ENCODE results near the gene CMTR1. TPM values are rescaled to one million over a fixed set of nuclear protein-coding genes. Genes with fewer than 3 reads are reported as not detected.

Gene CMTR1
- total and polyA plus RNA-seq, 2 of the 13 experiments (the other 11 are each of a cell fraction or from before 2014, with no cell fraction given): 19.7 to 55.2 TPM

DNA sequence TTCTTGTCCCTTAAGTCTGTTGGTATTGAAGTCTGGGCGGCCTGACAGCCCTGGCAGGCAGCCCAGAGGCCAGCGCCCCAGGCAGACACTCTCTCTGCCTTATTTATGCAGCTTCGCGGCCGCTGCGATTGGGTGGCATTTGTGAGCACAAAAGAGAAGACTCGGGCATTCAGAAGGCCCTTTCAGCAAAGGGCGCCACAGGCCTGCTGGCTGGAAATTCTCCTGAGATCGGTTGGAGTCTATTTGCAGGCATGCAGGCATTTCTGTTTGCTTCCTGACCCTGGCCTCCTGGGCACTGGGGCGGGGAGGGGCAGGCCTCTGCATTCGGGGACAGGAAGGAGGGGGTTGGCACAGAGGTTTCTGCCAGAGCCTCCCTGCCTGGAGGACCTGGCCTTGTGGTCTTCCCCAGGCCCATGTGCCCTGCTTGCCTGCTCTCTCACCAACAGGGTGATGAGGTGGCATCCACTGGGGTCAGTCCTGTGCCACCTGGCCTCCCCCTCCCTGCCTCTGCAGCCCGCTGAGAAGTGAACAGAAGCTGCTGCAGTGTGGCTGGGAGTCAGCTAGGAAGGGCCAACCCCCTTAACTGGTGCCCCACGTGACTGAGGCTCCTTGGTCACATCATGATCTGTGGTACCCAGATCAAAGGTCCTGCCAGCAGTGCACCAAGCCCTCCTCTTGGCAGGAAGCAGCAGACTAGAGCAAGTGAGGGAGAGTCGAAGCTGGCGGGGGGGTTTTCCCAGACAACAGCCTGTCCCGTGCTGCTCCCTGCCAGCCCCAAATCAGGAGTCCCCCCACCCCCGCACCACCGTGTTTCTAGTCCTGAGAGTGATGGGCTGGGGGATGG, 83.3 kb downstream of the CMTR1 start:
- CTCF ChIA-PET (ENCODE audit: low intra/inter-chr PET ratio, low total read pairs): no interaction called here
- Histone ChIP-seq H3K27me3 (ENCODE audit: control insufficient read depth in 1 of 2, insufficient read depth in 2 of 2, low read length in 2 of 2) (peaks cover 4 to 49% of the 10 kb centered on the region in 2 experiments), H3K4me1 (ENCODE audit: insufficient read depth, low read length) (peaks cover 30% of the 10 kb centered on the region), H3K9ac (ENCODE audit: insufficient read depth, low read depth, low read length) (peak overlapping the region; percentile 0; the same call in 1 of the 2 replicates), H3K9me3 (ENCODE audit: low read length) (no peaks in the 10 kb centered on the region), H2AFZ (ENCODE audit: low read length) (no peak overlapping the region), H3K36me3 (replicated peaks in 1 of 2; ENCODE audit: control insufficient read depth in 1 of 2, insufficient read depth in 2 of 2, low read length in 2 of 2) (no peaks in the 10 kb centered on the region), H3K4me3 (replicated peaks in 1 of 3; ENCODE audit: insufficient read depth in 1 of 3, low read depth in 2 of 3, low read length in 3 of 3) (peak overlapping the region; percentile 11 to 57 (median 24); a peak in 5 of 6 replicates), H3K79me2 (ENCODE audit: insufficient read depth, low read length) (no peaks in the 10 kb centered on the region), H3K27ac (ENCODE audit: extremely low read length, insufficient read depth, low read length) (no peak overlapping the region), H4K20me1 (ENCODE audit: insufficient read depth, low read length) (no peaks in the 10 kb centered on the region), H3K4me2 (ENCODE audit: low read depth, low read length) (peak overlapping the region; percentile 69)
- ATAC-seq (peak; percentile 49), DNase-seq (ENCODE audit: low spot score) (peak; percentile 39), FAIRE-seq (peak; percentile 55)
- WGBS (ENCODE audit: low lambda C conversion rate): 1% methylated on average over 14 of the region's 18 CpGs
- POLR2A ChIA-PET: interaction anchor here (0.5 to 1.8 kb wide), 2 partner anchors 16 to 393 kb away, joined by 4 to 8 read pairs; partner anchors contain the start of gene CCDC167
- no TSS peak for BruUV-seq (replicated peaks)
- intact Hi-C loops (cut with micrococcal nuclease; ENCODE audit: unreplicated experiment) (no loop called here), in situ Hi-C loops (cut with HindIII; ENCODE audit: extremely low pct_ligation_motif_present, low pct_unique_long_range_greater_than_20kb) (no loop called here)
- TF ChIP-seq, protein P1, sequence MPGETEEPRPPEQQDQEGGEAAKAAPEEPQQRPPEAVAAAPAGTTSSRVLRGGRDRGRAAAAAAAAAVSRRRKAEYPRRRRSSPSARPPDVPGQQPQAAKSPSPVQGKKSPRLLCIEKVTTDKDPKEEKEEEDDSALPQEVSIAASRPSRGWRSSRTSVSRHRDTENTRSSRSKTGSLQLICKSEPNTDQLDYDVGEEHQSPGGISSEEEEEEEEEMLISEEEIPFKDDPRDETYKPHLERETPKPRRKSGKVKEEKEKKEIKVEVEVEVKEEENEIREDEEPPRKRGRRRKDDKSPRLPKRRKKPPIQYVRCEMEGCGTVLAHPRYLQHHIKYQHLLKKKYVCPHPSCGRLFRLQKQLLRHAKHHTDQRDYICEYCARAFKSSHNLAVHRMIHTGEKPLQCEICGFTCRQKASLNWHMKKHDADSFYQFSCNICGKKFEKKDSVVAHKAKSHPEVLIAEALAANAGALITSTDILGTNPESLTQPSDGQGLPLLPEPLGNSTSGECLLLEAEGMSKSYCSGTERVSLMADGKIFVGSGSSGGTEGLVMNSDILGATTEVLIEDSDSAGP (CRISPR knock-in tag; IDR thresholded peaks at IDR 0.05; ENCODE audit: borderline replicate concordance): peak; percentile 5; the same call in 1 of the 2 replicates
- TF ChIP-seq, protein P2, sequence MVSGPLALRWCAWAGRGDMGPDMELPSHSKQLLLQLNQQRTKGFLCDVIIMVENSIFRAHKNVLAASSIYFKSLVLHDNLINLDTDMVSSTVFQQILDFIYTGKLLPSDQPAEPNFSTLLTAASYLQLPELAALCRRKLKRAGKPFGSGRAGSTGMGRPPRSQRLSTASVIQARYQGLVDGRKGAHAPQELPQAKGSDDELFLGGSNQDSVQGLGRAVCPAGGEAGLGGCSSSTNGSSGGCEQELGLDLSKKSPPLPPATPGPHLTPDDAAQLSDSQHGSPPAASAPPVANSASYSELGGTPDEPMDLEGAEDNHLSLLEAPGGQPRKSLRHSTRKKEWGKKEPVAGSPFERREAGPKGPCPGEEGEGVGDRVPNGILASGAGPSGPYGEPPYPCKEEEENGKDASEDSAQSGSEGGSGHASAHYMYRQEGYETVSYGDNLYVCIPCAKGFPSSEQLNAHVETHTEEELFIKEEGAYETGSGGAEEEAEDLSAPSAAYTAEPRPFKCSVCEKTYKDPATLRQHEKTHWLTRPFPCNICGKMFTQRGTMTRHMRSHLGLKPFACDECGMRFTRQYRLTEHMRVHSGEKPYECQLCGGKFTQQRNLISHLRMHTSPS (CRISPR knock-in tag; IDR thresholded peaks at IDR 0.05; ENCODE audit: low read depth): no peak; the same call in 1 of the 2 replicates
- TF ChIP-seq, protein P3, sequence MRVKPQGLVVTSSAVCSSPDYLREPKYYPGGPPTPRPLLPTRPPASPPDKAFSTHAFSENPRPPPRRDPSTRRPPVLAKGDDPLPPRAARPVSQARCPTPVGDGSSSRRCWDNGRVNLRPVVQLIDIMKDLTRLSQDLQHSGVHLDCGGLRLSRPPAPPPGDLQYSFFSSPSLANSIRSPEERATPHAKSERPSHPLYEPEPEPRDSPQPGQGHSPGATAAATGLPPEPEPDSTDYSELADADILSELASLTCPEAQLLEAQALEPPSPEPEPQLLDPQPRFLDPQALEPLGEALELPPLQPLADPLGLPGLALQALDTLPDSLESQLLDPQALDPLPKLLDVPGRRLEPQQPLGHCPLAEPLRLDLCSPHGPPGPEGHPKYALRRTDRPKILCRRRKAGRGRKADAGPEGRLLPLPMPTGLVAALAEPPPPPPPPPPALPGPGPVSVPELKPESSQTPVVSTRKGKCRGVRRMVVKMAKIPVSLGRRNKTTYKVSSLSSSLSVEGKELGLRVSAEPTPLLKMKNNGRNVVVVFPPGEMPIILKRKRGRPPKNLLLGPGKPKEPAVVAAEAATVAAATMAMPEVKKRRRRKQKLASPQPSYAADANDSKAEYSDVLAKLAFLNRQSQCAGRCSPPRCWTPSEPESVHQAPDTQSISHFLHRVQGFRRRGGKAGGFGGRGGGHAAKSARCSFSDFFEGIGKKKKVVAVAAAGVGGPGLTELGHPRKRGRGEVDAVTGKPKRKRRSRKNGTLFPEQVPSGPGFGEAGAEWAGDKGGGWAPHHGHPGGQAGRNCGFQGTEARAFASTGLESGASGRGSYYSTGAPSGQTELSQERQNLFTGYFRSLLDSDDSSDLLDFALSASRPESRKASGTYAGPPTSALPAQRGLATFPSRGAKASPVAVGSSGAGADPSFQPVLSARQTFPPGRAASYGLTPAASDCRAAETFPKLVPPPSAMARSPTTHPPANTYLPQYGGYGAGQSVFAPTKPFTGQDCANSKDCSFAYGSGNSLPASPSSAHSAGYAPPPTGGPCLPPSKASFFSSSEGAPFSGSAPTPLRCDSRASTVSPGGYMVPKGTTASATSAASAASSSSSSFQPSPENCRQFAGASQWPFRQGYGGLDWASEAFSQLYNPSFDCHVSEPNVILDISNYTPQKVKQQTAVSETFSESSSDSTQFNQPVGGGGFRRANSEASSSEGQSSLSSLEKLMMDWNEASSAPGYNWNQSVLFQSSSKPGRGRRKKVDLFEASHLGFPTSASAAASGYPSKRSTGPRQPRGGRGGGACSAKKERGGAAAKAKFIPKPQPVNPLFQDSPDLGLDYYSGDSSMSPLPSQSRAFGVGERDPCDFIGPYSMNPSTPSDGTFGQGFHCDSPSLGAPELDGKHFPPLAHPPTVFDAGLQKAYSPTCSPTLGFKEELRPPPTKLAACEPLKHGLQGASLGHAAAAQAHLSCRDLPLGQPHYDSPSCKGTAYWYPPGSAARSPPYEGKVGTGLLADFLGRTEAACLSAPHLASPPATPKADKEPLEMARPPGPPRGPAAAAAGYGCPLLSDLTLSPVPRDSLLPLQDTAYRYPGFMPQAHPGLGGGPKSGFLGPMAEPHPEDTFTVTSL (CRISPR knock-in tag; IDR thresholded peaks at IDR 0.05; ENCODE audit: borderline replicate concordance): 0 out of 2 replicates have a peak, but pooled peaks have one; percentile 27
- TF ChIP-seq, protein P4, sequence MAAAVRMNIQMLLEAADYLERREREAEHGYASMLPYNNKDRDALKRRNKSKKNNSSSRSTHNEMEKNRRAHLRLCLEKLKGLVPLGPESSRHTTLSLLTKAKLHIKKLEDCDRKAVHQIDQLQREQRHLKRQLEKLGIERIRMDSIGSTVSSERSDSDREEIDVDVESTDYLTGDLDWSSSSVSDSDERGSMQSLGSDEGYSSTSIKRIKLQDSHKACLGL (CRISPR knock-in tag; IDR thresholded peaks at IDR 0.05): no peak
- TF ChIP-seq, protein P5, sequence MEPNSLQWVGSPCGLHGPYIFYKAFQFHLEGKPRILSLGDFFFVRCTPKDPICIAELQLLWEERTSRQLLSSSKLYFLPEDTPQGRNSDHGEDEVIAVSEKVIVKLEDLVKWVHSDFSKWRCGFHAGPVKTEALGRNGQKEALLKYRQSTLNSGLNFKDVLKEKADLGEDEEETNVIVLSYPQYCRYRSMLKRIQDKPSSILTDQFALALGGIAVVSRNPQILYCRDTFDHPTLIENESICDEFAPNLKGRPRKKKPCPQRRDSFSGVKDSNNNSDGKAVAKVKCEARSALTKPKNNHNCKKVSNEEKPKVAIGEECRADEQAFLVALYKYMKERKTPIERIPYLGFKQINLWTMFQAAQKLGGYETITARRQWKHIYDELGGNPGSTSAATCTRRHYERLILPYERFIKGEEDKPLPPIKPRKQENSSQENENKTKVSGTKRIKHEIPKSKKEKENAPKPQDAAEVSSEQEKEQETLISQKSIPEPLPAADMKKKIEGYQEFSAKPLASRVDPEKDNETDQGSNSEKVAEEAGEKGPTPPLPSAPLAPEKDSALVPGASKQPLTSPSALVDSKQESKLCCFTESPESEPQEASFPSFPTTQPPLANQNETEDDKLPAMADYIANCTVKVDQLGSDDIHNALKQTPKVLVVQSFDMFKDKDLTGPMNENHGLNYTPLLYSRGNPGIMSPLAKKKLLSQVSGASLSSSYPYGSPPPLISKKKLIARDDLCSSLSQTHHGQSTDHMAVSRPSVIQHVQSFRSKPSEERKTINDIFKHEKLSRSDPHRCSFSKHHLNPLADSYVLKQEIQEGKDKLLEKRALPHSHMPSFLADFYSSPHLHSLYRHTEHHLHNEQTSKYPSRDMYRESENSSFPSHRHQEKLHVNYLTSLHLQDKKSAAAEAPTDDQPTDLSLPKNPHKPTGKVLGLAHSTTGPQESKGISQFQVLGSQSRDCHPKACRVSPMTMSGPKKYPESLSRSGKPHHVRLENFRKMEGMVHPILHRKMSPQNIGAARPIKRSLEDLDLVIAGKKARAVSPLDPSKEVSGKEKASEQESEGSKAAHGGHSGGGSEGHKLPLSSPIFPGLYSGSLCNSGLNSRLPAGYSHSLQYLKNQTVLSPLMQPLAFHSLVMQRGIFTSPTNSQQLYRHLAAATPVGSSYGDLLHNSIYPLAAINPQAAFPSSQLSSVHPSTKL (CRISPR knock-in tag; IDR thresholded peaks at IDR 0.05): no peak
- no peak for TF ChIP-seq ZNF441 (CRISPR knock-in tag; IDR thresholded peaks at IDR 0.05; ENCODE audit: borderline replicate concordance)

Measured in HepG2 (cell line).